MCF 10A (cell line): ENCODE results near the gene UBE2V1. TPM values are rescaled to one million over a fixed set of nuclear protein-coding genes. Genes with fewer than 3 reads are reported as not detected.
A peak's percentile ranks its signal among the peaks of the same experiment; 100 is the strongest.
"Not testable (repeated sequence)": the region's sequence is repeated elsewhere in the genome, so short reads cannot be mapped to it uniquely, and the experiment has no call there.

ENCODE experiments used
- BruUV-seq: library from RNA; stranded (reverse); fragments of 400-500 nt; replicated peaks from 2 replicates; lab custom pipeline; 2021; lab: Mats Ljungman, UMichigan
- CTCF ChIA-PET: fragments of 300-600 bp; sonication (Branson Sonifier 250); formaldehyde crosslinking; extraction: SDS; loops from one replicate; lab custom pipeline; 2021; ENCODE audit warnings: antibody characterized with exemption, inconsistent platforms; lab: Yijun Ruan, JAX
- POLR2A ChIA-PET: fragments of 300-600, 350-650 bp; sonication (Branson Sonifier 250); formaldehyde crosslinking; extraction: SDS; loops from one replicate; lab custom pipeline; 2020; ENCODE audit warnings: antibody characterized with exemption, inconsistent platforms; lab: Yijun Ruan, JAX
- DNase-seq: peaks from one replicate; pipeline ENCODE4 v3.0.0-alpha.2; 2018; ENCODE audit not compliant: unreplicated experiment
- H3K27ac Mint-ChIP-seq: one replicate; pipeline ENCODE4 v1.8.0; 2022; ENCODE audit warnings: mild to moderate bottlenecking, low read depth, mixed read lengths; ENCODE audit not compliant: unreplicated experiment
- H3K27me3 Mint-ChIP-seq: one replicate; pipeline ENCODE4 v1.8.0; 2022; ENCODE audit warnings: mixed read lengths; ENCODE audit not compliant: insufficient read depth, unreplicated experiment
- H3K36me3 Mint-ChIP-seq: one replicate; pipeline ENCODE4 v1.8.0; 2022; ENCODE audit warnings: mild to moderate bottlenecking, moderate library complexity, mixed read lengths; ENCODE audit not compliant: insufficient read depth, unreplicated experiment
- H3K4me1 Mint-ChIP-seq: one replicate; pipeline ENCODE4 v1.8.0; 2022; ENCODE audit warnings: mixed read lengths; ENCODE audit not compliant: insufficient read depth, unreplicated experiment
- H3K4me3 Mint-ChIP-seq: one replicate; pipeline ENCODE4 v1.8.0; 2022; ENCODE audit warnings: mild to moderate bottlenecking, moderate library complexity, mixed read lengths; ENCODE audit not compliant: unreplicated experiment
- H3K9me3 Mint-ChIP-seq: one replicate; pipeline ENCODE4 v1.8.0; 2022; ENCODE audit warnings: mixed read lengths; ENCODE audit not compliant: unreplicated experiment
- intact Hi-C: fragments of 100-400 bp; cut with micrococcal nuclease; formaldehyde crosslinking; loops from 2 replicates; pipeline ENCODE4 v1.14.1; 2022
- total RNA-seq: library from RNA; stranded (reverse); gene quantifications from 2 replicates; pipeline ENCODE4 v1.2.3, GENCODE V29; 2022
- TF ChIP-seq, protein P1 (sequence below): fragments of 200-600 bp; IDR thresholded peaks from one replicate; pipeline ENCODE4 v1.8.0; 2022; ENCODE audit warnings: antibody characterized with exemption, mild to moderate bottlenecking; ENCODE audit not compliant: unreplicated experiment

UBE2V1 gene
- total RNA-seq, 1 experiment from 2014 or later, result 99.5 TPM

DNA sequence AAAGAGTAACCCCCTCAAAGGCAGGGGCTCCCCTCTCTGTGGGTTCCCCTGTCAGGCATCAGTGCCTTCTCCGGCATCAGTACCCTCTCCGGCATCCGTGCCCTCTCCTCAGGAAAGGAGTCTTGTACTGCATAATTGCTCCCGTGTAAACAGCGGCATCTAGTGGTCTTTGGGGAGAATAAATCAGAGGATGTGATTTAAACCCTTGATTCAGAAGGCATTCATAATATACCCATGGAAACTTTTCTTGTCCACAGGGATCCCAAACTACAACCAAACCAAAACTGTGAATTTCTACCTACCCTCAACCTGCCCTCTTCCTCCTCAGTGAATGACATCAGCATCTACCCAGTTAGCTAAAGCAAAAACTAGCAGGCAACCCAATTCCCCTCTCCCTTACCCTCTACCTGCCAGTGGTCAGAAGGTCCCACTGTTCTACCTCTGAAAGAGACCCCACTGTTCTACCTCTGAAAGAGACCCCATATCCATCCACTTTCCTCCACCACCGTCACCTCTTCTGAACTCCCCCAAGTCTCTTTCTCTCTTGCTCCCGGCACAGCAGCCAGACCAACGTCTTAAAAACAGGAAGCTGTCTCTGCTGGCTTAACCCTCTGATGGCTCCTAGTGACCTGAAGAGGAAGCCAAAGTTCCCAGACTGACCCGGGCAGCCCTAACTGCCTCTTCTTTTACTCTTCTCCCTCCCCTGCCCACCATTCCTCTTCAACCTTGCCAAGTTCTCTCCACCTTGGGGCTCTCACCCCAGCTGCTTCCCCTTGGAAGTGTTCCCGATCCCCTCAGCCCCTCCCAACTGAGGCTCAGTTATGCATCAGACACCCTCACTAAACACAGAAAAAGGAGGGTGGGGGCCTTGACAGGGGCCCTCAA lies 27.2 kb downstream of the UBE2V1 start:
- peak; percentile 75 for DNase-seq
- BruUV-seq, result no TSS peak
- CTCF ChIA-PET, result interaction anchor here (0.6 to 8.3 kb wide), 44 partner anchors 7 to 591 kb away, joined by 3 to 143 read pairs (median 4); partner anchors contain the start of genes PEDS1 and UBE2V1
- intact Hi-C loops, result loop anchor here (1.0 kb wide), 2 partner anchors 84 to 103 kb away; partner anchors contain the start of gene SNAI1
- H3K4me3 Mint-ChIP-seq, result peak overlapping the region; percentile 8
- H3K27ac Mint-ChIP-seq, result peak overlapping the region; percentile 77
- peaks cover 33% of the 10 kb centered on the region for H3K4me1 Mint-ChIP-seq
- H3K36me3 Mint-ChIP-seq, result peaks cover 67% of the 10 kb centered on the region
- H3K27me3 Mint-ChIP-seq, result no peaks in the 10 kb centered on the region
- POLR2A ChIA-PET, result interaction anchor here (0.6 to 12.9 kb wide), 11 partner anchors 13 to 709 kb away, joined by 3 to 177 read pairs (median 4); partner anchors contain the start of genes PARD6B, PEDS1 and UBE2V1
- TF ChIP-seq, protein P1, sequence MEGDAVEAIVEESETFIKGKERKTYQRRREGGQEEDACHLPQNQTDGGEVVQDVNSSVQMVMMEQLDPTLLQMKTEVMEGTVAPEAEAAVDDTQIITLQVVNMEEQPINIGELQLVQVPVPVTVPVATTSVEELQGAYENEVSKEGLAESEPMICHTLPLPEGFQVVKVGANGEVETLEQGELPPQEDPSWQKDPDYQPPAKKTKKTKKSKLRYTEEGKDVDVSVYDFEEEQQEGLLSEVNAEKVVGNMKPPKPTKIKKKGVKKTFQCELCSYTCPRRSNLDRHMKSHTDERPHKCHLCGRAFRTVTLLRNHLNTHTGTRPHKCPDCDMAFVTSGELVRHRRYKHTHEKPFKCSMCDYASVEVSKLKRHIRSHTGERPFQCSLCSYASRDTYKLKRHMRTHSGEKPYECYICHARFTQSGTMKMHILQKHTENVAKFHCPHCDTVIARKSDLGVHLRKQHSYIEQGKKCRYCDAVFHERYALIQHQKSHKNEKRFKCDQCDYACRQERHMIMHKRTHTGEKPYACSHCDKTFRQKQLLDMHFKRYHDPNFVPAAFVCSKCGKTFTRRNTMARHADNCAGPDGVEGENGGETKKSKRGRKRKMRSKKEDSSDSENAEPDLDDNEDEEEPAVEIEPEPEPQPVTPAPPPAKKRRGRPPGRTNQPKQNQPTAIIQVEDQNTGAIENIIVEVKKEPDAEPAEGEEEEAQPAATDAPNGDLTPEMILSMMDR, result peak; percentile 60
- no peaks in the 10 kb centered on the region for H3K9me3 Mint-ChIP-seq

DNA sequence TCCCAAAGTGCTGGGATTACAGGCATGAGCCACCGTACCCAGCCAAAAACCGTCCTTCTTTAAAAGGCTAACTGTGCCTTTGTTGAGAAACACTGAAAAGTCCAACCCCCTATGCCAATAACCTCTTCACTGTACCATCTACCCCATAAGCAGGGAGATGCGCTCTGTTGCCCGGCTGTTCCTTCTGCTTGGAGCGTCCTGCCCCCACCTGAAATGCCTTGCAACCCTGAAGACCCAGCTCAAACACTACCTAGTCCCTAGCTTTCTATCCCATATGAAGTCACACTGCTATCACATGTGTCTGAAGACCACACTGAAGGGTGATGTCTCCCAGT lies 27.8 kb downstream of the UBE2V1 start:
- no peak for DNase-seq
- ChIA-PET CTCF (interaction anchor here (0.6 to 8.3 kb wide), 35 partner anchors 8 to 590 kb away, joined by 3 to 143 read pairs (median 4); partner anchors contain the start of genes PEDS1 and UBE2V1), POLR2A (interaction anchor here (1.2 to 12.9 kb wide), 5 partner anchors 17 to 709 kb away, joined by 3 to 177 read pairs (median 20); partner anchors contain the start of genes PEDS1 and UBE2V1)
- no TSS peak for BruUV-seq
- H3K27ac Mint-ChIP-seq, result peak overlapping the region; percentile 77
- TF ChIP-seq, protein P1, result no peak
- H3K27me3 Mint-ChIP-seq, result no peaks in the 10 kb centered on the region
- H3K9me3 Mint-ChIP-seq, result no peaks in the 10 kb centered on the region
- peaks cover 65% of the 10 kb centered on the region for H3K36me3 Mint-ChIP-seq
- H3K4me1 Mint-ChIP-seq, result peaks cover 33% of the 10 kb centered on the region
- intact Hi-C loops, result loop anchor here (1.0 kb wide), 2 partner anchors 84 to 103 kb away; partner anchors contain the start of gene SNAI1
- H3K4me3 Mint-ChIP-seq, result peak overlapping the region; percentile 8

DNA sequence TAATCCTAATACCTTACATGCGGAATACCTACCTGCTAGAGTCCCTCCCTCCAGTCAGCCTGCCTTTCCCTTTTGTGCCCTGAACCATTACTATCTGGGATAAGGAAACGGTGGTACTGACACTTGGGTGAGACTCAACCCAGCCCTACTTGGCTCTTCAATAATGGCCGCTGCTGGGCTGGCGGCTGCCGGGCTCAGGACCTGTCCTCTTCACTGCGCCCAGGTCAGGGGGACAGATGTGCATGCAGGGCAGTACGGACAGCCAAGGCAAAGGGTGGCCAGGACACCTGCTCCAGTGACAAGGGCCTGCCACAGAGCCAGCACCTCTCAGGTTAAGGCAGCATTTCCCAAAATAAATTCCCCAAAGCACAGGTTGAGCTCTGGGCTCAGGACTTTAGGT lies 29.9 kb downstream of the UBE2V1 start:
- Mint-ChIP-seq H3K9me3 (no peaks in the 10 kb centered on the region), H3K36me3 (peaks cover 53% of the 10 kb centered on the region), H3K27me3 (no peaks in the 10 kb centered on the region), H3K4me3 (no peak overlapping the region), H3K4me1 (peaks cover 25% of the 10 kb centered on the region), H3K27ac (no peak overlapping the region)
- CTCF ChIA-PET, result interaction anchor here (0.6 to 8.3 kb wide), 8 partner anchors 10 to 448 kb away, joined by 3 to 143 read pairs (median 16); partner anchors contain the start of gene UBE2V1
- BruUV-seq, result no TSS peak
- TF ChIP-seq, protein P1, result no peak
- POLR2A ChIA-PET, result interaction anchor here (0.9 to 12.9 kb wide), 4 partner anchors 12 to 70 kb away, joined by 3 to 177 read pairs (median 8); partner anchors contain the start of genes PEDS1 and UBE2V1
- no peak for DNase-seq
- intact Hi-C loops, result no loop called here

DNA sequence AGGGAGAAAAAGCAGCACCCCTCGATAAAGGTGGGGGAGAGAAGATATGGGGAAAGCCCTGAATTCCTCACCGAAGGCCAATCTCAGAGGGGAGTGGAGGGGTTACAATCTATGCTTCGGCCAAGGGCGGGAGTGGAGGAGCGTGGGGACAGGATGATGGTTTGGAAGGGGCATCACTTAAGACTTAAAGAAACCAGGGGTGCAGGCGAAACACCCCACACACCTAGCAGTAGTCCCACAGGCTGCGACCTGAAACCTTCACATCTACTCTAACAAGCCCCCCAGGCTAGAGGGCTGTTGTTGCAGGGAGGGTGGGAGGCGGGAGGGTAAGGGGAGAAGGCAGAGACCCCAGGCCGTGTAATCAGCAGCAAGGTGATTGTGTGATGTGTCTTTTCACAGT lies 30.9 kb downstream of the UBE2V1 start:
- intact Hi-C loops, BruUV-seq, H3K4me3 Mint-ChIP-seq, POLR2A ChIA-PET, H3K9me3 Mint-ChIP-seq, DNase-seq, H3K27ac Mint-ChIP-seq, H3K27me3 Mint-ChIP-seq: not testable (repeated sequence)
- CTCF ChIA-PET, result interaction anchor here (0.6 to 8.3 kb wide), 4 partner anchors 10 to 87 kb away, joined by 7 to 143 read pairs (median 28); partner anchors contain the start of gene UBE2V1
- Mint-ChIP-seq H3K36me3 (peaks cover 48% of the 10 kb centered on the region), H3K4me1 (peaks cover 17% of the 10 kb centered on the region)
